Epithelial cell of proximal tubule (primary cell): Measurements from ENCODE around the gene TENM4. TPM values are rescaled to one million over a fixed set of nuclear protein-coding genes. Genes with fewer than 3 reads are reported as not detected.

ENCODE experiments used
- DNase-seq: peaks from one replicate; pipeline ENCODE4 v3.0.0-alpha.2; 2011; ENCODE audit warnings: low read depth
- H3K4me3 ChIP-seq: 2 replicates; pipeline ENCODE4 v1.5.1; 2011; ENCODE audit warnings: low read depth, mild to moderate bottlenecking, low read length
- total RNA-seq: library from RNA; depleted of rRNA; stranded (reverse); fragments of >200 nt; gene quantifications from 2 replicates; pipeline ENCODE4 v1.2.3, GENCODE V29; 2015
- TF ChIP-seq, protein P1 (sequence below): conservative IDR thresholded peaks from 2 replicates; pipeline ENCODE4 v1.5.1; 2012; ENCODE audit warnings: low read depth, mild to moderate bottlenecking, low read length

TENM4 gene
- total RNA-seq, 1 donor from 2014 or later, result 22.2 TPM

DNA sequence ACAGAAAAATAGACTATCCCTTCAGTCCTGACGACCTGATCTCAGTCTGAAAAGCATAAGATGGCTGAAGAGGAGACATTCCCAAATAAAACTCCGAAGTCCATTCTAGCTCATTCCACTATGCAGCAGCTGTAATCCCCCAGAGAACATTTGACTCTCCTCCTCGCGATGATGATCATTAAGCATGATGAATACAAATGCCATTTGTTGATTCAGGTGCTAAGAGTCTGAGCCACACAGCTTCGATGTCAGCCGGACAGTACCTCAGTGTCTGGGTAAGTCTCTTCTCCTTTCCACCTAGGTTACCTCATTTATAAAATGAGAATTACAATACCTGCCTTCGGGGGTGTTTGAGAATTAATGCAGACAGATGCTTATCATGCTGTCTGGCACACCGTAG lies 94.8 kb downstream of the TENM4 start:
- TF ChIP-seq, protein P1, sequence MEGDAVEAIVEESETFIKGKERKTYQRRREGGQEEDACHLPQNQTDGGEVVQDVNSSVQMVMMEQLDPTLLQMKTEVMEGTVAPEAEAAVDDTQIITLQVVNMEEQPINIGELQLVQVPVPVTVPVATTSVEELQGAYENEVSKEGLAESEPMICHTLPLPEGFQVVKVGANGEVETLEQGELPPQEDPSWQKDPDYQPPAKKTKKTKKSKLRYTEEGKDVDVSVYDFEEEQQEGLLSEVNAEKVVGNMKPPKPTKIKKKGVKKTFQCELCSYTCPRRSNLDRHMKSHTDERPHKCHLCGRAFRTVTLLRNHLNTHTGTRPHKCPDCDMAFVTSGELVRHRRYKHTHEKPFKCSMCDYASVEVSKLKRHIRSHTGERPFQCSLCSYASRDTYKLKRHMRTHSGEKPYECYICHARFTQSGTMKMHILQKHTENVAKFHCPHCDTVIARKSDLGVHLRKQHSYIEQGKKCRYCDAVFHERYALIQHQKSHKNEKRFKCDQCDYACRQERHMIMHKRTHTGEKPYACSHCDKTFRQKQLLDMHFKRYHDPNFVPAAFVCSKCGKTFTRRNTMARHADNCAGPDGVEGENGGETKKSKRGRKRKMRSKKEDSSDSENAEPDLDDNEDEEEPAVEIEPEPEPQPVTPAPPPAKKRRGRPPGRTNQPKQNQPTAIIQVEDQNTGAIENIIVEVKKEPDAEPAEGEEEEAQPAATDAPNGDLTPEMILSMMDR, result no peak
- DNase-seq, result no peak
- no peak overlapping the region for H3K4me3 ChIP-seq

DNA sequence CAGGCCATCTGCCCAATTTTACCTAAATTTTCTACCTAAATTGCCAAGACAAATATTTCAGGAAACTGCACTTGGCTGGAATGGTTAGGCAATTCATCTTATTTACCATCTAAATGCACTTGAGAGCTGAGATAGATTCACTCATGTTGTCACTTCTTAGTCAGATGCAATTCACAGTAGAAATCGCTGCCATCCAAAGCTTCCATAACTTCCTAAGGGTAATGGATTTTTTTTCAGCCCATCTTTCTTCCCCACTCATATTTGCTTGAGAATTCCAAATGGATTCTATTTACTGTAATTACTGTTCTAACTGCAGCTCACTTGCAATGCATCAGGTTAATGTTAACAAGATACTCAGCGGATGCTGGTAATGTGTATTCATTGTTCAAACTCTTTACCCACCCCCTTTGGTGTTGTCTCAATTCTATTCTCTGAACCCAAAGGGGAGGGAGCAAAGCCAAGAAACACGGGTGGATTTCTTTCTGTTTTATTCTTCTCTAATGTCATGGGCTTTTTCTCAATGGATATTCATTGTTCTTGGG lies 96.0 kb downstream of the TENM4 start:
- TF ChIP-seq, protein P1, result no peak
- H3K4me3 ChIP-seq, result no peak overlapping the region
- no peak for DNase-seq

DNA sequence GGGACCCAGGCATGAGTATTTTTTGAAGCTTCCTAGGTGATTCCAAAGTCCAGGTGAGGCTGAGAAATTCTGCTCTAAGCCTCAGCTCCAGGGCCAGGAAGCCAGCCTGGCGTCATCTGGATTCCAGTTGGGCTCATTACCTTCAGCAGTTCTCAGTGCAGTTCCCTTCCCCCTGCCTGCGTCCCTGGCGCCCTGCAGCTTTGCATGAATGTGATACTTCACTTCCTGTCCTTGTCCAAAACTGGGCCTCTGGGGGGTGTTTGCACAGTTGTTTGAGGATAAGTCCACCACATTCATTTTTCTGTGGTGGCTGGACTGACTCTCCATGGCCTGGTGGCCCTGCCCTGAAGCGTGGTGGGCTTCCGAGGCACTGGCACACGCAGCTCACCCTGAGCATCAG lies 98.1 kb downstream of the TENM4 start:
- DNase-seq, result no peak
- no peak overlapping the region for H3K4me3 ChIP-seq
- TF ChIP-seq, protein P1, result no peak

DNA sequence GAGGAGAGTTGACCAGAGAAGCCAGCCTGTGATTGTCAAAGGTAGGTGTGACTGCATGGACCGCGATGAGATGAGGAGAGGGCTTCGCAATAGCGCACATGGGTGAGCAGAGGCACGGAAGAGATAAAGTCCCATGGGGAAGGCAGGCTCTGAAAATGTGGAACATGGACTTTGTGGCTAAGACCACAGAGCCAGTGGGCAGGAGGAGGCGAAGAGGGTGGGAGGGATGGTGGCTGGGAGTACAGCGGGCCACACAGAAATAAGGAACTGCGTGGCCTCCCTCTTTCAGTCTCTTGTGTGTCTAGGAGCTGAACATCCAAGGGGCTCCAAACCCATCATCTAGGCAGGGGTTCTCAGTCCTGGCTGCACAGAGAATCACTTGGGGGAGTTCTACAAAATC lies 98.6 kb downstream of the TENM4 start:
- H3K4me3 ChIP-seq, result no peak overlapping the region
- TF ChIP-seq, protein P1, result no peak
- DNase-seq, result no peak

DNA sequence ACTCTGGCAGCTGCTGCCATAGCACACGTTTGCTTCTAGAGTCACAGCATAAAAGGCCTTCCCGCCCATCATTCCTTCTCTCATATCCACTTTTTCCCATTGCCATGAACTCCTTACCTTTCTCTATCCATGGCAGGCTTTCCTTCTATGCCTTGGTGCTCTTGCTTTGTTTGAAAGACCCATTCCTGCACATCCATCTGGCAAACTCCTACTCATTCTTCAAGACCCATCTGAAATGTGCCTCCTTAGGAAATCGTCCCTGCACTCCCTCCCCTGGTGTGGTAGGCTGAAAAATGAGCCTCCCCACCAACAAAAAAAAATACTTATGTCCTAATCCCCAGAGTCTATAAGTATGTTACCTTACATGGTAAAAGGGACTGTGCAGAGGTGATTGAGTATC lies 100.3 kb downstream of the TENM4 start:
- no peak overlapping the region for H3K4me3 ChIP-seq
- DNase-seq, result no peak
- TF ChIP-seq, protein P1, result no peak

DNA sequence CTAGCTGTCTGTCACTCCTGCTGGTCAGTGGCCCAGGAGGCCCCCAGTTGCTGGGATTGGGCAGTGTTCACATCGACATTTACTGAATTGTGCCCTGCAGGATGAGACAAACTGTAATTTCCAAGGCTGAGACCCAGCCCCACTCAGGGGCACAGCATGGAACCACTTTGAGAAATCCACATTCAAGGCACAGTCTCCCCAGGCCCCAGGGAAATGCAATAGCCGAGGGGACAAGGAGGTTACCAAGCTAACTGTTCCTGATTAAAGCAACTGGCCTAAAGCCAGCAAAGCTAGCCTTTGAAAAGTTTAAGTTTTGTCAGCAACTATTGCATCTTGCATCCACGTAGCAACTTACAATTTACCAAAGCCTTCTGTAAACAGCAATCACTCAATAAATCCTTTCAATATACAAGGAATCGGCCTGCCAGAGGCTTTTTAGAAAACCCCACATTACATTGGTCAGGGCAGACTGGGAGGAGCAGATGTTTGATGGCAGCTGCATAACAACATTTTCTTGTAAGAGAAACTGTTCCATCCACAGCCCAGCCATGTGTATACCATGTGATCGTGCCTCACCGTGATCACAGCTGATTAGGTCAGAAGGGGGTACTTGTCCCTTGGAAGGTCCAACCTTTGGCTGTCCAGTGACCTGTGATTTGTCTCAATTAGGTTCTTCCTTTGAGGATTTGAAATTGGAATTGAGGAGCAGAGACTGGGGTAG lies 103.9 kb downstream of the TENM4 start:
- TF ChIP-seq, protein P1, result no peak
- no peak for DNase-seq
- H3K4me3 ChIP-seq, result no peak overlapping the region

DNA sequence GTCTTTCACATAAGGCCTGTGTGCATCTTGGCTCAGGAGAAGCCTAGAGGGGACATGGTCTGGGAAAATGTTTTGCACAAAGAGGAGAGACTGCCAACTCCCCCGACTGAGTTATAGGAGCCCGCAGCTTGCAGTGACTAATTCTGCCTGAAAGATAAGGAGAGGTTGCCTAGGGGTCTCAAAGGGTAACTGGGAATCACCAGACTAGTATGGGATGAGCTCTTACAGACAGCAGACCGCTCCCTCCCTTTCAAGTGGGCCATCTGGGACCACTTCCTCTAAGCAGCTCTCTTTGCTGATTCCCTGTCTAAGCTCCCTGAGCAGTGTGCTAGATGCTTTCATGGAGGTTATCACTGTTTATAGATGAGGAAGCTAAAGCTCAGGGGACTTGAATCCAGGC lies 105.1 kb downstream of the TENM4 start:
- TF ChIP-seq, protein P1, result no peak
- DNase-seq, result no peak
- no peak overlapping the region for H3K4me3 ChIP-seq
